Measurements from ENCODE around the gene ABRACL. TPM values are rescaled to one million over a fixed set of nuclear protein-coding genes. Genes with fewer than 3 reads are reported as not detected.

Gene ABRACL
- total and polyA plus RNA-seq, 2 of the 8 experiments (the other 6 are each of a cell fraction or from before 2014, with no cell fraction given) = 103 to 167 TPM

DNA sequence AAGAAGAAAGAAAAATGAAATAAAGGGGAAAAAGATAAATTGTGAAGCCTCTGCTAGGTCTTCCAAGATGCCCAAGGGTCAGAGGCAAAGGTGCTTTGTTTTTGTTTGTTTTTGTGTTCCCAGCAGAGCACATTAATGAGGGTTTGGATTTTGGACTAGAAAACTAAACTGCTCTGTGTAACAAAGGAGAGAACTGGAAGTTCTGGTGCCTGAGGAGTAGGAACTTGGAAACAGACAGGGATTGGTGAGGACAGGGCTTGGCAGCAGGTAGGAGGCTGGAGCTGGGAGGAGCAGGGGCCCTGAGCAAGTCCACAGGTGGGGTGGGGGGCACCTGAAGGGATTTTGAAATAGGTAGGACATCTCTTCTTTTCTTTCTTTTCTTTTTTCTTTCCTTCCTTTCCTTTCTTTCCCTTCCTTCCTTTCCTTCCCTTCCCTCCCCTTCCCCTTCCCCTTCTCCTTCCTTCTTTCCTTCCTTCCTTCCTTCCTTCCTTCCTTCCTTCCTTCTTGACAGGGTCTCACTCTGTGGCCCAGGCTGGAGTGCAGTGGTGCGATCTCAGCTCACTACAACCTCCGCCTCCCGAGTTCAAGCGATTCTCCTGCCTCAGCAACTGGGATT is 15.3 kb upstream of the ABRACL start (continued):
- TF ChIP-seq KDM1A (IDR thresholded peaks at IDR 0.05; ENCODE audit: borderline replicate concordance, low read length) = no peak
- TF ChIP-seq TAF1 (IDR thresholded peaks at IDR 0.05; ENCODE audit: low read depth, low read length) = no peak
- TF ChIP-seq GABPA (IDR thresholded peaks at IDR 0.05; ENCODE audit: borderline replicate concordance, insufficient read depth, low read length) = no peak
